Stimulated activated CD4-positive, alpha-beta T cell treated with anti-CD3 and anti-CD28 coated beads, Interleukin-2, amount 100 ng/mL, for 48 hours (primary cell): ENCODE measurements around the gene CHD9.
"Not testable (repeated sequence)": the region's sequence is repeated elsewhere in the genome, so short reads cannot be mapped to it uniquely, and the experiment has no call there.

Source experiments
- DNase-seq, 2 donors: peaks; one replicate each; pipeline ENCODE4 v3.0.0-alpha.2; 2020

Gene CHD9

GRCh38 chr16:53290520-53290919, 235.7 kb downstream of the CHD9 start:
- DNase-seq = no peak

GRCh38 chr16:53291757-53292392, 237.1 kb downstream of the CHD9 start:
- no peak for DNase-seq

GRCh38 chr16:53297477-53297876, 242.7 kb downstream of the CHD9 start:
- no peak for DNase-seq

- no peak for DNase-seq
Observed at GRCh38 chr16:53304334-53304733, 249.5 kb downstream of the CHD9 start.

- no peak for DNase-seq
Observed at GRCh38 chr16:53305743-53306142, 251.0 kb downstream of the CHD9 start.

- no peak for DNase-seq
Observed at GRCh38 chr16:53309457-53309856, 254.7 kb downstream of the CHD9 start.

- DNase-seq = no peak
Observed at GRCh38 chr16:53320992-53321391, 266.2 kb downstream of the CHD9 start.

- no peak for DNase-seq
Observed at GRCh38 chr16:53323924-53324323, 269.1 kb downstream of the CHD9 start.

GRCh38 chr16:53330991-53331390, 276.2 kb downstream of the CHD9 start:
- not testable (repeated sequence) for DNase-seq

GRCh38 chr16:53334581-53334980, 279.8 kb downstream of the CHD9 start:
- no peak for DNase-seq

GRCh38 chr16:53337294-53337693, 282.5 kb downstream of the CHD9 start:
- no peak for DNase-seq

- no peak for DNase-seq
Observed at GRCh38 chr16:53341792-53342191, 287.0 kb downstream of the CHD9 start.

- DNase-seq = no peak
Observed at GRCh38 chr16:53355064-53355463, 300.3 kb downstream of the CHD9 start.

- no peak for DNase-seq
Observed at GRCh38 chr16:53356478-53357207, 301.9 kb downstream of the CHD9 start.

GRCh38 chr16:53357208-53357586, 302.4 kb downstream of the CHD9 start:
- no peak for DNase-seq

- DNase-seq = no peak
Observed at GRCh38 chr16:53357955-53358354, 303.2 kb downstream of the CHD9 start.

GRCh38 chr16:53358884-53359283, 304.1 kb downstream of the CHD9 start:
- no peak for DNase-seq

- no peak for DNase-seq
Observed at GRCh38 chr16:53369921-53370320, 315.1 kb downstream of the CHD9 start.

GRCh38 chr16:53370827-53371226, 316.0 kb downstream of the CHD9 start:
- no peak for DNase-seq

GRCh38 chr16:53372992-53373871, 318.4 kb downstream of the CHD9 start:
- peak; percentile 65 to 74 for DNase-seq

- no peak for DNase-seq
Observed at GRCh38 chr16:53374800-53375199, 320.0 kb downstream of the CHD9 start.

GRCh38 chr16:53378138-53378537, 323.3 kb downstream of the CHD9 start:
- no peak for DNase-seq
